Fibroblast of skin of back (primary cell): ENCODE measurements around the gene ZCWPW1.
A peak's percentile ranks its signal among the peaks of the same experiment; 100 is the strongest.

ENCODE experiments used
- DNase-seq: peaks from one replicate; pipeline ENCODE4 v3.0.0-alpha.2; 2013

Gene ZCWPW1

GRCh38 chr7:100431286-100431735 lies 2.8 kb upstream of the ZCWPW1 start:
- DNase-seq: no peak

- DNase-seq: no peak
Measured at GRCh38 chr7:100430493-100431285, 2.2 kb upstream of the ZCWPW1 start.

GRCh38 chr7:100429637-100430492 lies 1.4 kb upstream of the ZCWPW1 start, which contains the start of gene MEPCE:
Gene MEPCE, plus strand, starts transcription at chr7:100429831. Its CDS starts 188 bp downstream, at chr7:100430019.
- peak; percentile 97 for DNase-seq

- peak; percentile 99 for DNase-seq
Measured at GRCh38 chr7:100428967-100429636, 599 bp upstream of the ZCWPW1 start.

- no peak for DNase-seq
Measured at GRCh38 chr7:100427762-100428198, 723 bp downstream of the ZCWPW1 start.

GRCh38 chr7:100426516-100426915 lies 2.0 kb downstream of the ZCWPW1 start:
- DNase-seq: no peak

GRCh38 chr7:100425347-100425746 lies 3.2 kb downstream of the ZCWPW1 start:
- no peak for DNase-seq

GRCh38 chr7:100423315-100423714 lies 5.2 kb downstream of the ZCWPW1 start:
- DNase-seq: no peak

GRCh38 chr7:100419660-100420226 lies 8.8 kb downstream of the ZCWPW1 start:
- no peak for DNase-seq

- DNase-seq: peak; percentile 54
Measured at GRCh38 chr7:100418930-100419659, 9.4 kb downstream of the ZCWPW1 start.

- no peak for DNase-seq
Measured at GRCh38 chr7:100415448-100415847, 13.1 kb downstream of the ZCWPW1 start.

- DNase-seq: no peak
Measured at GRCh38 chr7:100413889-100414288, 14.6 kb downstream of the ZCWPW1 start.

GRCh38 chr7:100413346-100413745 lies 15.2 kb downstream of the ZCWPW1 start:
- no peak for DNase-seq

- DNase-seq: no peak
Measured at GRCh38 chr7:100411101-100411500, 17.4 kb downstream of the ZCWPW1 start.

GRCh38 chr7:100407285-100408180 lies 21.0 kb downstream of the ZCWPW1 start:
- peak; percentile 77 for DNase-seq

- DNase-seq: peak; percentile 24
Measured at GRCh38 chr7:100406767-100407166, 21.7 kb downstream of the ZCWPW1 start.

- DNase-seq: no peak
Measured at GRCh38 chr7:100402241-100402640, 26.3 kb downstream of the ZCWPW1 start.

GRCh38 chr7:100401811-100402210 lies 26.7 kb downstream of the ZCWPW1 start:
- DNase-seq: no peak

- peak; percentile 18 for DNase-seq
Measured at GRCh38 chr7:100400656-100401055, 27.8 kb downstream of the ZCWPW1 start.

GRCh38 chr7:100400041-100400440 lies 28.5 kb downstream of the ZCWPW1 start:
- no peak for DNase-seq

GRCh38 chr7:100398239-100398638 lies 30.3 kb downstream of the ZCWPW1 start:
- DNase-seq: no peak
